ENCODE measurements around the gene HAND2.

HAND2 gene

DNA sequence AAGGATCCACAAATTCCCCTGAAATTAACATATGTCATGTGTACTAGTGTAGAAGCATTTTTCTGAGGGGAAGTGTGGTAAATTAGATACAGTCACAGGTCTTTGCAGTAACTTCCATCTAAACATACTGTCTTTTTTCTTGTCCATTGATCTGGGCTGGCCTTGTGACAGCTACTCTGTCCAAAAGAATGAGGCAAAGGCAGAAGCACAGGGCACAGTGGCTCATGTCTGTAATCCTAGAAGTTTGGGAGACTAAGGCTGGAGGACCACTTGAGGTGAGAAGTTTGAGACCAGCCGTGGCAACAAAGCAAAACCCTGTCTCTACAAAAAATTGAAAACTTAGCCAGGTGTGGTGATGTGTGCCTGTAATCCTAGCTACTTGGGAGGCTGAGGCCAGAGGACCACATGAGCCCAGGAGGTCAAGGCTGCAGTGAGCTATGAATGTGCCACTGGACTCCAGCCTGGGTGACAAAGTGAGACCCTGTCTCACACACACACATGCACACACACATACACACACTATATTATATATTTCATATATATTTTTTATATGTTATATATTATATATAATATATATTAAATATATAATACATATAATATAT lies 47.6 kb downstream of the HAND2 start:
- TF ChIP-seq, protein P1, sequence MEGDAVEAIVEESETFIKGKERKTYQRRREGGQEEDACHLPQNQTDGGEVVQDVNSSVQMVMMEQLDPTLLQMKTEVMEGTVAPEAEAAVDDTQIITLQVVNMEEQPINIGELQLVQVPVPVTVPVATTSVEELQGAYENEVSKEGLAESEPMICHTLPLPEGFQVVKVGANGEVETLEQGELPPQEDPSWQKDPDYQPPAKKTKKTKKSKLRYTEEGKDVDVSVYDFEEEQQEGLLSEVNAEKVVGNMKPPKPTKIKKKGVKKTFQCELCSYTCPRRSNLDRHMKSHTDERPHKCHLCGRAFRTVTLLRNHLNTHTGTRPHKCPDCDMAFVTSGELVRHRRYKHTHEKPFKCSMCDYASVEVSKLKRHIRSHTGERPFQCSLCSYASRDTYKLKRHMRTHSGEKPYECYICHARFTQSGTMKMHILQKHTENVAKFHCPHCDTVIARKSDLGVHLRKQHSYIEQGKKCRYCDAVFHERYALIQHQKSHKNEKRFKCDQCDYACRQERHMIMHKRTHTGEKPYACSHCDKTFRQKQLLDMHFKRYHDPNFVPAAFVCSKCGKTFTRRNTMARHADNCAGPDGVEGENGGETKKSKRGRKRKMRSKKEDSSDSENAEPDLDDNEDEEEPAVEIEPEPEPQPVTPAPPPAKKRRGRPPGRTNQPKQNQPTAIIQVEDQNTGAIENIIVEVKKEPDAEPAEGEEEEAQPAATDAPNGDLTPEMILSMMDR (IDR thresholded peaks at IDR 0.05; ENCODE audit: unreplicated experiment in 3 of 3): no peak
- no peaks in the 10 kb centered on the region for H3K9me3 Mint-ChIP-seq
- no peaks in the 10 kb centered on the region for H3K36me3 Mint-ChIP-seq (ENCODE audit: low read depth)
- peaks cover 13% of the 10 kb centered on the region for H3K4me1 Mint-ChIP-seq
- no peak overlapping the region for H3K4me3 Mint-ChIP-seq
- H3K27ac Mint-ChIP-seq: no peak overlapping the region
- H3K27me3 Mint-ChIP-seq (ENCODE audit: low read depth): peaks cover 3% of the 10 kb centered on the region

DNA sequence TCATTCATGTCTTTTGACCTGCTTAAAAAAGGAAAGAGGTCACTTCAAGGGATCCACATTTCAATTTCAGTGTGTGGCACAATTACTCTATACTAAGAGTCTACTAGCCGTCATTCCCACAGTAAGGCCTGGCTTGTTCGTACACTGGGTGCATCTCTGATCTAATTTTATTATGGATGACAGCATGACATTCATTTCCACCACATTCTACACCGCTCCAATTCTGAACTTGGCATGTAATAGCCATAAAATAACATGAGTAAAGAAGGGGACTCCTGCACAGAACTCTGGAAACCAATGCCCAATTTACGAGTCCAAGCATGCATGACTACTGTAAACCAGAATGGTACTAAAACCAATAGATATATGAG lies 51.1 kb downstream of the HAND2 start:
- Mint-ChIP-seq H3K36me3 (ENCODE audit: low read depth) (no peaks in the 10 kb centered on the region), H3K9me3 (no peaks in the 10 kb centered on the region)

GRCh38 chr4:173478201-173478912 lies 51.7 kb downstream of the HAND2 start:
- H3K27me3 Mint-ChIP-seq (ENCODE audit: low read depth): no peaks in the 10 kb centered on the region

More for the DNA sequence above, 51.1 kb downstream of the HAND2 start:
- H3K4me3 Mint-ChIP-seq: no peak overlapping the region
- H3K27me3 Mint-ChIP-seq (ENCODE audit: low read depth): no peaks in the 10 kb centered on the region
- no peak overlapping the region for H3K27ac Mint-ChIP-seq
- TF ChIP-seq, protein P1 (IDR thresholded peaks at IDR 0.05; ENCODE audit: unreplicated experiment in 3 of 3): no peak
- H3K4me1 Mint-ChIP-seq: no peaks in the 10 kb centered on the region

GRCh38 chr4:173477016-173477415 lies 53.0 kb downstream of the HAND2 start:
- Mint-ChIP-seq H3K27ac (no peak overlapping the region), H3K4me3 (no peak overlapping the region), H3K27me3 (ENCODE audit: low read depth) (no peaks in the 10 kb centered on the region), H3K36me3 (ENCODE audit: low read depth) (no peaks in the 10 kb centered on the region), H3K9me3 (no peaks in the 10 kb centered on the region), H3K4me1 (no peaks in the 10 kb centered on the region)
- TF ChIP-seq, protein P1 (IDR thresholded peaks at IDR 0.05; ENCODE audit: unreplicated experiment in 3 of 3): no peak

More at GRCh38 chr4:173478201-173478912, 51.7 kb downstream of the HAND2 start:
- Mint-ChIP-seq H3K27ac (no peak overlapping the region), H3K4me1 (no peaks in the 10 kb centered on the region), H3K36me3 (ENCODE audit: low read depth) (no peaks in the 10 kb centered on the region), H3K9me3 (no peaks in the 10 kb centered on the region), H3K4me3 (no peak overlapping the region)
- TF ChIP-seq, protein P1 (IDR thresholded peaks at IDR 0.05; ENCODE audit: unreplicated experiment in 3 of 3): no peak

Measured in nephron (organoid).